Stimulated activated CD4-positive, alpha-beta T cell treated with anti-CD3 and anti-CD28 coated beads, Interleukin-15, amount 100 ng/mL, for 24 hours (primary cell): Measurements from ENCODE around the gene SLC38A9.
A peak's percentile ranks its signal among the peaks of the same experiment; 100 is the strongest.
"Not testable (repeated sequence)": the region's sequence is repeated elsewhere in the genome, so short reads cannot be mapped to it uniquely, and the experiment has no call there.

Experiments used
- DNase-seq: peaks from one replicate; pipeline ENCODE4 v3.0.0-alpha.2; 2020

SLC38A9 gene

DNA sequence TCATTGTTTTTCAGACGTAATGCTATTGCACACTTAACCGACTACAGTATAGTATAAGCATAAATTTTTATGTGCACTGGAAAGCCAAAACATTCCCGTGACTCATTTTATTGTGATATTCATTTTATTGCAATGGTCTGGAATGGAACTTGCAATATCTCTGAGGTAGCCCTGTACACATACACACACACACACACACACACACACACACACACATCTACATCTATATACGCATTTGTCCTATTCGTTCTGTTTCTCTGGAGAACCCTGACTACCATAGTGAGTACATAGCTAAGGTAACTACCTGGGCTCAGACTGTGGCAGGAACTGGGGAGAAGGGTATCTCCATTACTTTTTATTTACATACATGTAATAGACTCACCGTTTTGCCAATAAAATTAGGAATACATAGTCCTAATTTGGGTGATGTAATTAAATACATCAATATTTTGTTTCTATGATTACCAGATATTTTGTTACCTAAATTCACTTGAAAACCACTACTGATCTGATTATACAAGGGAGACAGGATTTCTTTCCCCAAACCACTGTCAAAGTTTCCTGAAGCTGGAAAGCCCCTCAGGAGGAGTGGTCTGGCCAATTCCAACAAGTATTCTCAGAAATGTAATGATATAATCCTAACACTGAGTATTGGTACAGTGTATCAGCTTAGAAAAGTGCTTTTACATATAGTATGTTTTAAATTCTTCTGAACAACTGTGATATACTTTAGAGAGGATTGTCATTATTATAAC lies 103.4 kb downstream of the SLC38A9 start:
- DNase-seq, result no peak

DNA sequence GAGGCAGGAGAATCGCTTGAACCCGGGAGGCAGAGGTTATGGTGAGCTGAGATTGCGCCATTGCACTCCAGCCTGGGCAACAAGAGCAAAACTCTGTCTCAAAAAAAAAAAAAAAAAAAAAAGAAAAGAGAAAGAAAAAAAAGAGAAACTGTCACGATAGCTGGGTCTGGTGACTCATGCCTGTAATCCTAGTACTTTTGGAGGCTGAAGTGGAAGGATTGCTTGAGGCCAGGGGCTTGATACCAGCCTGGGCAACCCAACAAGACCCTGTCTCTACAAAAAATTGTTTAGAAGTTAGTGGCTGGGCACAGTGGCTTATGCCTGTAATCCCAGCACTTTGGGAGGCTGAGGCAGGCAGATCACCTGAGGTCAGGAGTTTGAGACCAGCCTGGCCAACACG lies 104.8 kb downstream of the SLC38A9 start:
- DNase-seq, result not testable (repeated sequence)

DNA sequence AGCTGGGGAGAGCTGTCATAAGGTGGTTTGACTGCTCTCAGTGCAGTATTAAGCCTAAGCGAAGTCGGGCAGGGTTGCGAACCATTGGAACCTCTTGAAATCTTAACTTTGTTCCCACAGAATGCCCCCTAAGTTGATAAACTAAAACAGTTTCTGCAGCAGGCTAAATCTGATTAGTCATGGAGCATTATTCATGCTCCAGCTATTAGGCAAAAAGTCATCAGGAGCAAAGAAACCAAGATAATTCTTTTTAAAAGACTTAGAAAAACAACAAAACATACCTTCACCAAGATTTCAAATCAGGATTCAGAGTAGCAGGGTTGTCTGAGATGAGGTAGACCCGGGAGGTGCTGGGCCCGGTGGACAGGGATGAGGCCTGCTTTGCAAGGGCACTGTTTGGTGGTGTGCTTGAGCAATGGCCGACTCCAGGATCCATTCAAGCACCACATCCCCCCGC lies 107.5 kb downstream of the SLC38A9 start:
- DNase-seq, result no peak

GRCh38 chr5:55603922-55604321 lies 108.2 kb downstream of the SLC38A9 start:
- DNase-seq, result no peak

DNA sequence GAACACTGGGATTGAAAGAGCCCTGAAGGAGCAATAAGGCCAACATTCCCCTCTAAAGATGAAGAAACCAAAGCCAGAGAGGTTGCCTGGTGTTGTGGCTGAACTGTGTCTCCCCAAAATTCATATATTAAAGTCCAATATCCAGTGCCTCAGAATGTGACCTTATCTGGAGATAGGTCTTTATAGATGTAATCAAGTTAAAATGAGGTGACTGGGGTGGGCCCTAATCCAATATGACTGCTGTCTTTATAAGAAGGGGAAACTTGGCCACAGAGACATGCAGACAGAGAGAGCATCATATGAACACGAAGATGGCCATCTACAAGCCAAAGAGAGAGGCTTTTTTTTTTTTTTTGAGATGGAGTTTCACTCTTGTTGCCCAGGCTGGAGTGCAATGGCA lies 110.5 kb downstream of the SLC38A9 start:
- DNase-seq, result no peak

GRCh38 chr5:55601204-55601618 lies 110.9 kb downstream of the SLC38A9 start:
- DNase-seq, result peak; percentile 4

DNA sequence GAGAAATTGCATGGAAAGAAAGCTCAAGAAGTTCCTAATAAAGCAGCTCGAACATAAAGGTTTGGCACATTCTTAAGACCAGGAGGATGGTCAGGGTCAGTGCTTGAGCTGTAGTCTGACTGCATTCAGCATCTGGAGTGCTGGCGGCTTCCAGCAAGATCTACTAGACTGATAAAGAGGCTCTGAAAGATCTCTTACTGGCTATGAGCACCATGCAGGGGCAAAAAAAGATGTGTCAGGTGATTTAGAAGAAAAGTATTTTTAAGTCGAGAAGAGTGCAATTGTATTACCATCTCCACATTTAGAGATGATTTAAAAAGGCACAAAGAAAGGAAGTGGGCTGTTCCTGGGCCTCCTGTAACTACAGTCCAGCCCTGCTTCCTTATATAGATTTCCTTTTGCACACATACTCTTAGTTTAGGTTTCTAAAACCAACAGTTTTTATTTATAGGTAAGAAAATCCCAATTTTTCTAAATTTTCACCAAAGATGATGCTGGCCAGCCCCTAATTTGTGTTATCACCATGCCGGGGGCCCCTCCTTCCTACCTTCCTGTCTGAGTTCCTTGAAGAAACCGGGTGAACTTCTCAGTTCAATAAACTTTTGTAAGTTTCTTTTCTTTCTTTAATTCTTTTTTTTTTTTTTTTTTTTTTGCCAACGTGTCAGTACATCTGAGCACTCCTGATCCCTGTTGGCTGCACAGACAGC lies 111.5 kb downstream of the SLC38A9 start:
- DNase-seq, result peak; percentile 11

DNA sequence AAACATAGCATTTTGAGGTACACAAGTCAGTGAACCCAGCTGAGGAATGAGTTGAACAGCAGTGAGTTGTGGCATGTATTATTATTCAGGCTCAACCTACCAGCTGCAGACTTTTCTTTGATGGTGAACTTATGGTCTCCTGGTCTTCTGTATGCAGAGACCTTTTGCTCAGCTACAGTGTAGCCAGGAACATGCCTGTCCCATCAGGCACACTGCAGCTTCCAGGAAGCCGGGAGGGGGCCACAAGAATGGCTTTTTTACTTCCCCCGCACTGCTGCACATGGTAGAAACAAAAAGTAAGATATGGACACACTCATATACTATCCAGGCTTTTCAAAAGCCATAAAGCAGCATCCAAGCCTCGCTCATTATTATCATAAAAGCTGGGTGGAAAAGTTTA lies 112.0 kb downstream of the SLC38A9 start:
- no peak for DNase-seq

- DNase-seq, result no peak
Measured at GRCh38 chr5:55599148-55600050, 112.7 kb downstream of the SLC38A9 start.

- DNase-seq, result no peak
Measured at GRCh38 chr5:55597014-55597981, 114.8 kb downstream of the SLC38A9 start.

DNA sequence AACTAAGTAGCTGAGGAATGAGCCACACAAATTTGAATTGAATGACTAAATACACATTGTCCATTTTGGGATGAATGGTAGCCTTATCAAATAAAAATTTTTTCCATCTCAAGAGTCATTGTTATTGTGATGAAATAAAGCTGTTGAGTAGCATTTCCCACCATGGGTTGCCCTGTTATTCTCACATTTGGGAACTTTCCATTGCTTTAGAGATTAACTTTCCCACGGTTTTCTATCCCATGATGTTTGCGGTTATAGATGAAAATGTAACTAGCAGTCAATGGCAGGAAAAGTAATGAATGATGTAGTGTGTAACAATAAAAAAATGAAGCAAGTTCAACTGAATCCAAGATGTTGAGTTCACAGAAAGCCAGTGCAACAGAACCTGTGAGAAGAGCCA lies 117.5 kb downstream of the SLC38A9 start:
- DNase-seq, result no peak

DNA sequence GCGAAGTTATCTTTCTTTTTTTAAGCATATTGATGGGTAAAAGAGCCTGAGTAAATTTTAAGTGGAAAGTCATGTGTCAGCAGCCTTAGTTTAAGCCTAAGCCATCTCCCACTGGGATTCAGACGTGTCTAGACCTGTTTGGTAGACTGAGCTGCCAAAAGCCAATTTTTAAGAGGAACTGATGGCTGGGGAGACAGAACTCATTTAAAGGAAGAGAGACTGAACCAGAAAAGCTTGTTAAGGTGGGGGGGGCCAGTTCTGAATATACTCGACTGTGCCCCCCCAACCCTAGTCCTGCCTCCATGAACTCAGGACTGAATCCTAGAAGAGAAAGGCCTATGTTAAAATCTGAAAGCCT lies 119.0 kb downstream of the SLC38A9 start:
- DNase-seq, result no peak

DNA sequence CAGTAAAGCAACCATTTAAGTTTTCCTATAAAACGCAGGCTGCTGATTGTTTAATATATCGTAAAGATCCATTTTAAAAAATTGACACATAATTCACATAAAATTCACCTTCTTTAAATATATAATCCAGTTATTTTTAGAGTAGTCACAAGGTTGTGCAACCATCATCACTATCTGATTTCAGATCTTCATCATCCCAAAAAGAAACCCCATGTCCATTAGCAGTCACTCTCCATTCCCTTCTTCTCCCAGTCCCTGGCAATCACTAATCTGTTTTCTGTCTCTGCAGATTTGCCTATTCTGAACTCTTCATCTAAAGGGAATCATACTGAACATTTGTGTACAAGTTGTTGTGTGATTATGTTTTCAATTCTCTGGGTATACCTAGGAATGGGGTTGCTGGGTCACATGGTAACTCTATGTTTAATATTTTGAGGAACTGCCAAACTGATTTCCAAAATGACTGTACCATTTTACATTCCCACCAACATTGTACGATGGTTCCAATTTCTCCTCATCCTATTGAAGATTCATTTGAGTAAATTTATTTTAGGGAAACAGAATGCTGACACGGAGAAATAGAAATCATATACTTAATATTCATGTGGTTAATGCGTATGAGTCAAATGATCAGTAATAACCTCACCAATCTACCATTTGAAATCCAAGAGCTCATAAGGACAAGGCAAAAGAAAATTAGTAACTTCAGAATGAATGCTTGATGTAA lies 119.6 kb downstream of the SLC38A9 start:
- DNase-seq, result no peak

DNA sequence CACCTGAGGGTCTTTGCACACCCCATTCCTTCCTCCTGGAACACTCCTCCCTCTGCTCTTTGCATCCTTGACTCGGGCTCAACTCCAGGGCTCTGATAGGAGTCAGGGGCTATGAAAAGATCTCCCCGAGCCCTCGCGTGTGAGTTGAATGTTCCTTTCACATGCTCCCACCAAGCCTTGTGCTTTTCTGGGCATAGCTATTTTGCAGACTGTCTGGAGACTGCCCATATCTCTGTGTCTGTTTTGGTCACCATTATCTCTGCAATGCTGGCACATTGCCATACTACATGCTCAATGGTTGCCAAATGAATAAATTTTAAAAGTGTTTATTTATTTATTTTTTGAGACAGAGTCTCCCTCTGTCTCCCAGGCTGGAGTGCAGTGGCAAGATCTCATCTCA lies 120.4 kb downstream of the SLC38A9 start:
- no peak for DNase-seq

GRCh38 chr5:55585206-55585610 lies 126.9 kb downstream of the SLC38A9 start:
- no peak for DNase-seq

GRCh38 chr5:55584398-55585205 lies 127.5 kb downstream of the SLC38A9 start:
- no peak for DNase-seq

DNA sequence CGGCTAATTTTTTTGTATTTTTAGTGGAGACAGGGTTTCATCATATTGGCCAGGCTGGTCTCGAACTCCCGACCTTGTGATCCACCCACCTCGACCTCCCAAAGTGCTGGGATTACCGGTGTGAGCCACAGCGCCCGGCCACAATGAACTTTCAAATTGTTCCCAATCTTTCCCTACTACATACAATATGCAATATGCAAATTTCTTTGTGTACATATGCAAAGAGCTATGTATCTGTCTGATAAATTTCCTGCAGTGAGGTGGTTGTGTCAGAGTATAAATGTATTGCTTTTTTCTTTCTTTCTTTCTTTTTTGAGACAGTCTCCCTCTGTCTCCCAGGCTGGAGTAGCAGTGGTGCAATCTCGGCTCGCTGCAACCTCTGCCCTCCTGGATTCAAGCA lies 128.5 kb downstream of the SLC38A9 start:
- no peak for DNase-seq

DNA sequence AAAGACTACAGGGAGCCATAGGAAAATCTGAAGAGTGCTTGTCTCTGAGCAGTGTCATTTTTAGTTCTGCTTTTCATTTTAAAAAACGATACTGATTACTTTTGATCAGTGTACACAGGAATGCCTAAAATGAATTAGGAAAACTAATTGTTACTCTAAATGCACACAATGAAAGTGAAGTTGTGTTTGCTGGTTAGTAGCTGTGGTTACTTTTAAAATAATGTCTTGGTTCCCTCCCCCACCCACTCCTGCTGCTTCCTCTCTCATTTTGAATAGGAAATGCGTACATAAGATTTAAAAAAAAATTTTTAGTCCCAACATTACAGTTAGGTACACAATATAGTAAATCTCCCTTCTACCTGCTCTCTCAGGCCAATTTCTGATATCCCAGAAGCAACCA lies 129.9 kb downstream of the SLC38A9 start:
- peak; percentile 28 for DNase-seq

- no peak for DNase-seq
Measured at GRCh38 chr5:55580042-55580441, 132.1 kb downstream of the SLC38A9 start.

GRCh38 chr5:55578771-55579170 lies 133.4 kb downstream of the SLC38A9 start:
- DNase-seq, result no peak
